OCI-LY7 (cell line): ENCODE data around the gene WFDC10B.

Source experiments
- CTCF ChIP-seq: fragments of 200-600 bp; sonication (generic); conservative IDR thresholded peaks from 2 replicates; pipeline ENCODE4 v1.5.1; 2014; ENCODE audit warnings: mild to moderate bottlenecking, antibody characterized with exemption, low read length, moderate library complexity, mixed read lengths
- EZH2phosphoT487 ChIP-seq: fragments of 200-600 bp; sonication (generic); IDR thresholded peaks from 2 replicates; pipeline ENCODE4 v1.6.1; 2018; ENCODE audit warnings: low read depth, borderline replicate concordance, mild to moderate bottlenecking, mixed run types, antibody characterized with exemption, low read length, moderate library complexity, mixed read lengths

DNA sequence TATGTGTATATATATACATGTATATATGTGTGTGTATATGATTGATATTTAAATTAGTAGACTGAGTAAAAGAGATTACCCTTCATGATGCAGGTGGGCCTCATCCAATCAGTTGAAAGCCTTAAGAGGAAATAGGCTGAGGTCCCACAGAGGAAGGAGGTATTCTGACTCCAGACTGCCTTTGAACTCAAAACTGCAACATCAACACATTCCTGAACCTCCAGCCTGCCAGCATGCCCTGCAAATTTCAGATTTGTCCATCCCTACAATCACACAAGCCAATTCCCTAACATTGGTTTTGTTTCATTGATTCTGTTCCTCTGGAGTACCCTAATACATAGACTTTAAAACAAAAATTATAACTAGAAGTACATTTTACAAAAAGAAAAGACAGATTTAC, 40.2 kb upstream of the WFDC10B start:
- TF ChIP-seq CTCF (no peak), EZH2phosphoT487 (no peak)
